Stimulated activated CD8-positive, alpha-beta memory T cell treated with anti-CD3 and anti-CD28 coated beads, Interleukin-12 subunit alpha, Interleukin-12 subunit beta, amount 100 ng/mL, for 24 hours (primary cell): ENCODE results near the gene TMEM156.
"Not testable (repeated sequence)": the region's sequence is repeated elsewhere in the genome, so short reads cannot be mapped to it uniquely, and the experiment has no call there.

ENCODE experiments used
- DNase-seq: peaks from one replicate; pipeline ENCODE4 v3.0.0-alpha.2; 2020; ENCODE audit errors: extremely low read depth

The TMEM156 gene

DNA sequence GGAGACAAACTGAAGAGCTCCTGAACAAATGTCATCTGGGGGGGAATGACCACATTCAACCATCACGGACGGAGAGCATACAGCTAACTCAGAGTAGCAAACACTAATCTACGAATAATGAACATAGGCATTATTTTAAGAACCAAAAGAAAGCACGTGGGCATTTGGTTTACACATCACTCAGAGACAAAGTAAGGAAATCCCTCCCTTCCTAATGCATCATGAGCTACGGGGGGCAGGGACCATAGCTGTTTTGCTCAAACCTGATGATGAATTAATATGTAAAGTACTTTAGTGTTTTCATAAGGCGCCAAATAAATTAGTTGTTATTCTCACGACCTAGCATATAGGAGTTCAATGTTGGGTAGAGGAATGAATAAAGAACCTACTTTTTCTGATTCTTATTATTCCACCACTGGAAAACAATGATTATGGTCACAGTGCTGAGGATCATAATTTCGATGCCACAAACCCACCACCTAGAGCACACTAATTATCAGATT lies 11.7 kb upstream of the TMEM156 start:
- no peak for DNase-seq

DNA sequence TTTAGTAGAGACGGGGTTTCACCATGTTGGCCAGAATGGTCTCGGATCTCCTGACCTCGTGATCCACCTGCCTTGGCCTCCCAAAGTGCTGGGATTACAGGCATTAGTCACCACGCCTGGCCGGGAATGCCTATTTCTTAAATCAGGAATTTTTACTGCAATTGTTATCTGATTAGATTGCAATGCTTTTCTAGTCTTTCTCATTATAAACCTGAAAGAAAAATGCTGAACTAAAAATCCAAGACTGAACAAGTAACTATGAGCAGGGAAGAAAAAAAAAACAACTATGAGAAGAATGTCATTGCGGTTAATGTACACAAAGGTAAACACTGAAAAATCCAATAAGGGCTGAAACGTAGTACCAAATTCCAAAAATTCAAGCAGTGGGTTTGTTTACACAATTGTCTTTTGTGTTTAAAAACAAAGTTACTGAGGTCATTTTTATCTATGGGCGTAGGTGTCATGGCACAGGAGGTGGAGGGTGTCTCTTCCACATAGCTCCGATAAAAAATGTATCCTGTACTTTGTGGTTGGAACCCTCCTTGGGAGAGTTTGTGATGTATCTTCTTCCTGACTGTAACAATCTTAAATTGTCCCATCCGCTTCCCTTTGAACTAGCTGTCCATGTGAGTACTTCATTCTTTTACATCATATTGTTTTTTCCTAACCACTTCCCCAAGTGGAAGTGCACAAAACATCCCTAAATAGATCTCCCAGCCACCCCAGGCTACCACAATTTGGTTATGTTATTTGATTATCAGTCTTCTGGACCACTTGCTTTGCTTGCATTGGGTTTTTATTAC lies 11.1 kb upstream of the TMEM156 start:
- no peak for DNase-seq

DNA sequence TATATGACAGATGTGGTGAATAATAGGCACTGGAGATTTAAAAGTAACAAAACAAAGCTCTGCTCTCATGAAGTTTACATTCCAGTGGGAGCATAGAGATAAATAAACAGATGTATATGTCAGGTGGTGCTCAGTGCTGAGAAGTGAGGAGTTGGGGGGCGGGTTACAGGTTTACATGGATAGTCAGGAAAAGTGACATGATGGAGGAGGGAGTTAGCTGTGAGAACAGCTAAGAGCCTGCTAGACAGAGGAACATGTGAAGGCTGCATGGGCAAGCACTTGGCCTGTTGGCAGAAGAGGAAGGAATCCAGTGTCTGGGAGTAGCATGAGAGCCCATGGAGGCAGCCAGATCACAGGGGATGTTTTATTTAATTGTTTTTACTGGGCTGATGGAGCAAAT lies 10.2 kb upstream of the TMEM156 start:
- no peak for DNase-seq

DNA sequence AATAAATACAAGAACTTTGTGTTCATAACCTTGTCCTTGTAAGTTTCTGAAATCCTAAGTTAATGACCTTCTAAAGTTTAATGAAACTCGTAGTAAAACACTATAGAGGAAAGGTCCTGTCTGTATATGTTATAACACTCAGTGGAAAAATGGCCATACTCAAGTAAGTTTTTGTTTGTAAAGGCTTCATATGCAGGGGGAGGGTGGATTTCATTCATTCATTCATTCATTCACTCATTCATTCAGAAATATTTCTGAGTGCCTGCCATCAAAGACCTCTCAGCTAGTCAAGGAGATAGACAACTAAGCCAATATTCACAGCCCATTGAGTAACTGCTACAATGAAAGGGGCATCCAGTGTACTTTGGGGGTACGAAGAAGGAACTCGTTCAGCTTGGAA lies 6.9 kb upstream of the TMEM156 start:
- no peak for DNase-seq

DNA sequence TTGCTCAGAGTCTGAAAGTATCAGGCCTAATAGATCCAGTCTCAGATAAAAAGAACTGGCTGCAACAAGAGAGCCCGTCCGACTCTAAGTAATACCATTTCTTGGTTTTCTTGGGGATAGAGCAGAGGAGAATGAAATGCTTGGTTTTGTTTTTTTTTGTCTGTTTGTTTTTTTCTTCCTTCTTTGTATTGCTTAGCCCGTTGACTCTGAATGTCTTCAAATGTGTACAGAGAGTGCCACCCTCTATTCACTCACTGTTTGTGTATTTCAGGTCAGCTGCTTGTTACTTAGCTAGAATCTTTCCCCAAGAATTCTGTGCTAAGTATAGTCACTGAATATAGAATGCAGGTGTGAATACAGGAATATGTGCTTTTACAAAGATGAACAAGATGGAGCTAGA lies 5.7 kb upstream of the TMEM156 start:
- DNase-seq = no peak

DNA sequence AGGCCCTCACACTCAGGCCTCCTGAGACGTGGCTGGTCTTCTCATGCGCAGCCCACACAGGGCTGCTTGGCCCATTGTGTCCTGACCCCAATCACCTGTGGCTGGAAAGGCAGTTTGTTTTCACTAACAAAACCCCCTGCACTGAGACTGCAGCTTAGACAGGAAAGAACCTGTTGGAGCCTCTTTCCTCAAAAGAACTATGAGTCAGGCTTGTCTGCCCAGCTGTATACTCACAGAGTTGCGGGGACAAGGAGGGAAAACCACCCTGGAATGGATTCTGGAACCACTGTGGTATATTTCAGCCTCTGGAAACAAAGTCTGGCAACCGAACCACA lies 5.2 kb upstream of the TMEM156 start:
- DNase-seq = no peak

DNA sequence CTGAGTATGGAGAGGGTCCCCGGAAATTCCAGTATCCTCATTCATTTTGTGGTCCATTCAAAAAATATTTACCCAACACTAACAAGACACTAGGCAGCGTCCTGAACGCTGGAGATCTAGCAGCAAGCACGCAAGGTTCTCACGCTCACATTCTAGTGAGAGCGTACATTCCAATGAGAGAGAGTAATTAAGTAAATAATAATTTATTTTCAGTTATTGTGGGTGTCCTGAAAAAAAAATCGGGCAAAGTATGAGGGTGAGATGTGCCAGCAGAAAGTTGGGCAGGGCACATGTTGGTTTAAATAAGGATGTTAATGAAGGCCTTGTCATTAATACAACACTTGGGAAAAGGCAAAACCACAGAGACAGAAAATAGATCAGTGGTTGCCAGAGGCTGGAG lies 4.0 kb upstream of the TMEM156 start:
- DNase-seq = no peak

DNA sequence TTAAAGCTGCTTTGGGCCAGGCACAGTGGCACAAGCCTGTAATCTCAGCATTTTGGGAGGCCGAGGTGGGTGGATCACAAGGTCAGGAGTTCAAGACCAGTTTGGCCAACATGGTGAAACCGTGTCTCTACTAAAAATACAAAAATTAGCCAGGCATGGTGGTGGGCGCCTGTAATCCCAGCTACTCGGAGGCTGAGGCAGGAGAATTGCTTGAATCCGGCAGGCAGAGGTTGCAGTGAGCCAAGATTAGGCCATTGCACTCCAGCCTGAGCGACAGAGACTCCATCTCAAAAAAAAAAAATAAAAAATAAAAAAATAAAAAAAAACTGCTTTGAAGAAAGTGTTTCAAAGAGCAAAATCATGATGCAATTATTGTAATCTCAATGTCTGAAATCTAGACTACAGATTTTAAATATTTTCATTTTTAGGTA lies 604 bp downstream of the TMEM156 start:
- not testable (repeated sequence) for DNase-seq

DNA sequence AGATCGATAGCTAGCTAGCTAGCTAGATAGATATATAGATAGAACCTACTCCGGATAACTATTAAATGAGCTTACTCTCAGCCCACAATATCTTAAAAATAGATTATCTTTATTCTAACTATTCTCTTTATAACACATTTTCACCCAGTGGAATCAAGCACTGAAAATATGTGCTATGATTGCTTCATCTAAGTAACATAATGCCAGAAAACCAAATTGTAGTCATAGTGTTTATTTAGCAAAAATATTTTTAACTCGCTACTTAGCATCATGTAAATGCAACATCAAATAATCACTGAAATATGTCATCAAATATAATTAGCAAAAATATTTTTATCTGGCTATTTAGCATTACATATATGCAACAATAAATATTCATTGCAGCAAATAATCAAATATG lies 1.5 kb downstream of the TMEM156 start:
- DNase-seq = no peak

DNA sequence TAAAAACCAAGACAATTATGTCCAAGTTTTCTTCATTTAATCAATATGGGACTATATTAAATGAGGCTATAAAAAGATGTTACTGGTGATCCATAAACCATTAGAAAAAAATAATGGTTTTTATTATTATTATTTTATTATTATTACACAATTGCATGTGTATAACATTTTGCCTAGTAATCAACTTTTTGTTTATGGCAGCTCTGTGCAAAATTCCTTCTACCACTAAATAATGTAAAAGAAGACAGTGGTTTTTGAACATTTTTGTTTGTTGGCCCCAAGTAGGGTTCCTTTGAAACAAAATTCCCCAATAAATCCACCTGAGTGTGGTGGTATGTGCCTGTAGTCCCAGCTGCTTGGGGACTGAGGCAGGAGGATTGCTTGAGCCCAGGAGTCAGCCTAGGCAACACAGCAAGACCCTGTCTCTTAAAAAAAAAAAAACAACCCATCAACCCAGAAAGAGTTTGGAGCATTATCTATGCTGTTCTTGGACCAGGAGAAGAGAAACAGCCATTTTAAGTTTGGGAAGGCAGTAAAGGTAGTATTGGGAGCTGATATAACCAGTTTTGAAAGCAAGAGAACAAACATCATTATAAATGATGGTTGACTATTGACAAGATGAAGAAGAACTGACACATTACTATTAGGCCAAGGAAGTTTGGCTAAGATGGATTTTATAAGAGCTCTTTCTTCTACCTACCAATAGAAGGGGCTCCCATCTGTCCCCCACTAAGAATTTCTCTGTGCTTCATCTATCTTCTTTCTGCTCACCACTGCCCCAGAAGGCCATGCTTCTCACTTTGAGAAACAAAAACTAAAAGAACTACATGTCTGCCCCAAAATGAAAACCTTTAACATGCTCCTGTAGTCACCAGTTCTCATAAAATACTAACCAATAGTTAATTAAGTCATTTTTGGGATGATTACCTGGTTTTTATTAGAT lies 2.2 kb downstream of the TMEM156 start:
- no peak for DNase-seq

DNA sequence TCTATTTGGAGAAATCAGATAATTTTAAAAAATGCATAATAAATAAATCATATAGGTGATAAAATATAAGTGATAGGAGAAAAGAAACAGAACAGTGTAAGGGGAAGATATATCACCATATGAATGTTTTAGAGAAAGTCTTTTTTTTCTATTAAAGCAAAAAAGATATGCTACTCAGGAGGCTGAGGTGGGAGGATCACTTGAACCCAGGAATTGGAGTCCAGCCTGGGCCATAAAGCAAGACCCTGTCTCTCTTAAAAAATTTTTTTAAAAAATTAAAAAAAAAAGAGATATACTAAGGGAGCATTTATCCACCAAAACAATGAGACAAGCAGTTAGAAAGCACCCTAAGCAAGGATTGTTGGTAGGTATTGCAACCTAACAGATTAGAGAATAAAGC lies 6.1 kb downstream of the TMEM156 start:
- no peak for DNase-seq

DNA sequence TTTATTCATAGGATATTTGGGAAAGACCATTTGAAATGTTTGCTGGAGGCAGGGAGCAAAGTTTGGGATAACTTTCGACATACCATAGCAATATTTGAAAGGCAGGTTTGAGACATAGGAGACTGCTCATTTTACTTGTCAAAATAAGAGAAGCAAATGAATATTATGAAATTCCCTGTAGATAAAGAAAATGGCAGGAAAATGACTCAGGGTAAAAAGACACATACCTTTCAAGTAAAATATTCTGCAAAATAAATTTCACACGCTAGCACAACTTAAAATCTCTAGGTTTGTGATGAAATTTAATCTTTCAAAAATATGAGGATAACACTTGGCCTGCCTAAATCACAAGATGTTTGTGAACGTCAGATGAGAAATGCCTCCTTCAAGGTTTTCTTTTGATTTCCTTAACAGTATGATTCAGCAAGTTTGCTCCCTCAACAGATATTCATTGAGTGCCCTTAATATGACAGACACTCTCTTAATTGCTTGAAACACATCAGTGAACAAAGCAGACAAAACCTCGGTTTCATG lies 6.6 kb downstream of the TMEM156 start:
- DNase-seq = no peak

DNA sequence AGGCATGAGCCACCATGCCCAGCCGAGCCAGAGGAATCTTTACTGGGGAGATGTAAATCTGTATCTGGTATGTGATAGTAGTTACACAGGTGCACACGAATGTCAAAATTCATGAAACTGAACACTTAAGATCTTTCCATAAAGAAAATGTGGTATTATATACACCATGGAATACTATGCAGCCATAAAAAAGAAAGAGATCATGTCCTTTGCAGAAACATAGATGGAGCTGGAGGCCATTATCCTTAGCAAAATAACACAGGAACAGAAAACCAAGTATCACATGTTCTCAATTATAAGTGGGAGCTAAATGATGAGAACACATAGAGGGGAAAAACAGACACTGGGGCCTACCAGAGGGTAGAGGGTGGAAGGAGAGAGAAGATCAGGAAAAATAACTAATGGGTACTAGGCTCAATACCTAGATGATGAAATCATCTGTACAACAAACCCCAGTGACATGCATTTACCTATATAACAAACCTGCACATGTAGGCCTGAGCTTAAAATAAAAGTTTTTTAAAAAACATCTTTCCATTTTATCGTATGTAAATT lies 7.8 kb downstream of the TMEM156 start:
- no peak for DNase-seq

DNA sequence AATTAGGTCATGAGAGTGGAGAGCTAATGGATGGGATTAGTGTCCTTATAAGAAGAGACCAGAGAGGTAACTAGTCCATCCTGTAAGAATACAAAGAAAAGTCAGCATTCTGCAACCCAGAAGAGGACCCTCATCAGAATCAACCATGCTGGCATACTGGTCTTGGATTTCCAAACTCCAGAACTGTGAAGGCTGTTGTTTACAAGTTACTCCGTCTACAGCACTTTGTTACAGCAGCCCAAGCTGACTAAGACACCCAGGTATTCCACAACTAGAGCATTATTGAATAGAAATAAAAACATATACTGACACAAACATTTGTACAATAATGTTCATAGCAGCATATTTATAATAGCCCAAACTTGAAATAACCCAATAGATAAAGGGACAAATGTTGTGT lies 9.2 kb downstream of the TMEM156 start:
- no peak for DNase-seq

DNA sequence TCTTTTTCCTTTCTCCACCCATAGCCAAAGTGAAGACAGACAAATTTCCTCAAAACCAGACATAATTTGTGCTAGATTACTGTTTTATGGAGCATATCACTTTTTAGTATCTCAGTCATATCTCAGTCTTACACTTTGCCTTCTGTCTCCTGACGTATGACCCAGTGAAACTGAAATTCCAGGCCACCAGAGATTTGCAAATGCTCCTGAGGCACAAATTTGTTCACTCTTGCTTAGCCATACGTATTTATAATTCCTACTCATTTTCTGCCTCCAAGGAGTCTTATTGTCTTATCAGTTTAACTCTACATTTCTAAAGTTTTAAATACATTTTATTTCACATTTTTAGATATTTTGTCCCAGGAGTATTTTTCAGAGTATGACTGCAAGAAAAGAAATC lies 10.0 kb downstream of the TMEM156 start:
- DNase-seq = no peak

DNA sequence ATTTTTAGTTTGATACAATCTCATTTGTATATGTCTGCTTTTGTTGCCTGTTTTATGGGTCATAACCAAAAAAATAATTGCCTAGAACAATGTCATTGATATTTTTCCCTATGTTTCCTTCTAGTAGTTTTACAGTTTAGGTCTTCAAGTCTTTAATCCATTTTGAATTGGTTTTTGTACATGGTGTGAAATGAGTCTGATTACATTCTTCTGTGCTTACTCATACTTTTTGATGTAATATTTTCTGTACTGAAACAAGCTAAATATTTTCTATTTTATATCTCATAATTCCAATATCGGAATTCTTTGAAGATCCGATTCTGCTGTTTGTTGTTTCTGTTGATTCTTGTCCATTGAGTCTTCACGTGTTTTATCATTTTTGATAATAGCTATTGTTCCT lies 10.6 kb downstream of the TMEM156 start:
- DNase-seq = no peak

DNA sequence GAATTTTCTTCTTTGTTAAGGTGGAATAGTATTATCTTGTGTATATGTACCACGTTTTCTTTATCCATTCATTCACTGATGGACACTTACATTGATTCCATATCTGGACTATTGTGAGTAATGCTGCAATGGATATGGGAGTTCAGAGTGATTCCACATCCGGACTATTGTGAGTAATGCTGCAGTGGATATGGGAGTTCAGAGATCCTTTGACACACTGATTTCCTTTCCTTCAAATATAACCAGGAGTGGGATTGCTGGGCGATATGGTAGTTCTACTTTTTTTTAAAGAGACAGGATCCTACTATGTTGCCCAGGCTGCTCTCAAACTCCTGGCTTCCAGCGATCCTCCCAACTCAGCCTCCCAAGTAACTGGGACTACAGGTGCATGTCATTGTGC lies 12.1 kb downstream of the TMEM156 start:
- no peak for DNase-seq

DNA sequence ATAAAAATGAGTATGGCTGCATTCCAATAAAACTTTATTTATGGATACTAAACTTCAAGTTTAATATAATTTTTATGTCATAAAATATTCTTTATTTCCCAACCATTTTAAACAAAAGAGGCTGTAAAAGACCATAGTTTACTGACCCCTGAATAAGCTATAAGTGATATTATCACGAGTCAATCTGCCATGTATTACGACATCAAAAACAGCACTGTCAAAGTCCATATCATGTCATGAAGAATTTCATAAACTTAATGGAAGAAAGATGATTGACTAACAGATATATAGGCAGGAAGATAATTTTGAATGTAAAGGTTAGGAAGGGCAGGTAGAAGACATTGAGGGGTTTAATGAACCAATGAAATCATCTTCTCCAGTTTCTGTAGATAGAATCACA lies 18.2 kb downstream of the TMEM156 start:
- no peak for DNase-seq

DNA sequence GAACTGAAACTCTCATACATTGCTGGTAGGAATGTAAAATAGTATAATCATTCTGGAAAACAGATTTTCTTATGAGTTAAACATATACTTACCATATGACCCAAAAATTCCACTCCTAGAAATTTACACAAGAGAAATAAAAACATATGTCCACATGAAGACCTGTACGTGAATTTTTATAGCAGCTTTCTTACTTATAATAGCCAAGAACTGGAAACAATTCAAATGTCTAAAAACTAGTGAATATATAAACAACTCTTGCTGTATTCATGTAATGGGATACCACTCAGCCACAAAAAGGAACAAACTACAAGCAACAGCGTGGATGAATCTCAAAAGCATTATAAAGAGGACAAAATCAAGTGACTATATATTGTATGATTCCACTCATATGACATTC lies 27.5 kb downstream of the TMEM156 start:
- no peak for DNase-seq

DNA sequence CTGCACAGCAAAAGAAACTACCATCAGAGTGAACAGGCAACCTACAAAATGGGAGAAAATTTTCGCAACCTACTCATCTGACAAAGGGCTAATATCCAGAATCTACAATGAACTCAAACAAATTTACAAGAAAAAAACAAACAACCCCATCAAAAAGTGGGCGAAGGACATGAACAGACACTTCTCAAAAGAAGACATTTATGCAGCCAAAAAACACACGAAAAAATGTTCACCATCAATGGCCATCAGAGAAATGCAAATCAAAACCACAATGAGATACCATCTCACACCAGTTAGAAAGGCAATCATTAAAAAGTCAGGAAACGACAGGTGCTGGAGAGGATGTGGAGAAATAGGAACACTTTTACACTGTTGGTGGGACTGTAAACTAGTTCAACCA lies 30.2 kb downstream of the TMEM156 start:
- not testable (repeated sequence) for DNase-seq

DNA sequence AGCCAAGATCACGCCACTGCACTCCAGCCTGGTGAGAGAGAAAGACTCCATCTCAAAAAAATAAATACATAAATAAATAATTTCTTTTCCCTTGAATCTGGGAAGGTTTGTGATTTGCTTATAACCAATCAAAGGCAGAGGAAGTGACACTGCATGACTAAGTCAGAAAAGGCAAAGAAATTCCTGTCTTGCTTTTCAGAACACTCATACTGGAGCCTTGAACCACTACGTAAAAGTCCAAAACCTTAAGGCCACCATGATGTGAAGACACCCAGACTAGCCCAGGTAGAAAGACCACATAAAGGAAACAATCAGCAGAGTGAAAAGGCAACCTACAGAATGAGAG lies 36.6 kb downstream of the TMEM156 start:
- DNase-seq = no peak

DNA sequence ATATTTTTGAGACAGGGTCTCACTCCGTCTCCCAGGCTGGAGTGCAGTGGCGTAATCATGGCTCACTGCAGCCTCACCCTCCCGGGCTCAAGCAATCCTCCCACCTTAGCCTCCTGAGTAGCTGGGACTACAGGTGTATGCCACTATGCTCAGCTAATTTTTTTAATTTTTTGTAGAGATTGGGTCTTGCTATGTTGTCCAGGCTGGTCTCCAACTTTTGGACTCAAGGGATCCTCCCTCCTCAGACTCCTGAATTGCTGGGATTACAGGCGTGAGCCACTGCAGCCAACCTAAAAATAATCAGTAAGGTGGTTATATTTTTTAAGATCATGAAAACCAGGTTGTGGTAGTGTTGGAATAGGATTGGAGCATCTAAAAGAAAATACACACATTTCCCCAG lies 38.1 kb downstream of the TMEM156 start:
- no peak for DNase-seq

DNA sequence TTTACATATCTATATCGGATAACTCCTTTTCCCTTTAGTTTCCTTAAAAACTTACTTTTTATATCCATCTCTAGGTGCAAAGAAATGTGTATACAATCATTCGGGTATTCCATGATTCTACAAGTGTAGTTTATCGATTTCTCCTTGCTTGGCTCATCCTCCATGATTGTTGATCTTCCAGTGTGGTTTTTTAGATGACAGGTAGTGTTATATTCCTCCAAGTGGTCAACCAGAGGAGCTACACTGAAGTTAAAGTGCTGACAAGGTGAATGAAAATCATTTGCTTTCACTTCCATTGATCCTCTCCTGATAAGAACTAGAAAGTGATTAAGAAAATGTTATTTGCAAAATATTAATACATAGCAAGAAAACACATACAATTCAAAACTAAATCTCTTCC lies 38.5 kb downstream of the TMEM156 start:
- no peak for DNase-seq
